Stimulated activated CD4-positive, alpha-beta T cell treated with anti-CD3 and anti-CD28 coated beads, Interleukin-1b, Interleukin-23, amount 100 ng/mL, for 1 hour (primary cell): Measurements from ENCODE around the gene USP37.
"Not testable (repeated sequence)": the region's sequence is repeated elsewhere in the genome, so short reads cannot be mapped to it uniquely, and the experiment has no call there.

Experiments used
- DNase-seq, 2 donors: peaks; one replicate each; pipeline ENCODE4 v3.0.0-alpha.2; 2020; ENCODE audit warnings: low read depth in 2 of 2

Gene USP37

DNA sequence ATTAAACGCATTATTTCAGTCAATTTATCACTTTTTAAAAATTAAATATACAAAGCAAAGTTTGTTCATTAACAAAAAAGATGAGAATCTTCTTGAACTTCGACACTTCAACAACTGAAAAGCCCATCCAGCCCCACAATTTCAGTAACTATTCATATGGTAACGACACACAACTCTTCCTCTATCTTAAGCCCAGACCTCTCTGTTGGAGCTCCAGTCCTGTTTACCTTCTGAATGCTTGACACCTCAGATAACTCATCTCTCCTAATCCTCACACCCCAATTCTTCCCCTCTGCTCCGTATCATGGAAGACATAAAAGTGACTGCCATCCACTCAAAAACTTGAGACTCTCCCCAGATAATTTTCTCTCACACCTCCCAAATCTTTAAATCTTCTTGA, 12.6 kb downstream of the USP37 start:
- no peak for DNase-seq

DNA sequence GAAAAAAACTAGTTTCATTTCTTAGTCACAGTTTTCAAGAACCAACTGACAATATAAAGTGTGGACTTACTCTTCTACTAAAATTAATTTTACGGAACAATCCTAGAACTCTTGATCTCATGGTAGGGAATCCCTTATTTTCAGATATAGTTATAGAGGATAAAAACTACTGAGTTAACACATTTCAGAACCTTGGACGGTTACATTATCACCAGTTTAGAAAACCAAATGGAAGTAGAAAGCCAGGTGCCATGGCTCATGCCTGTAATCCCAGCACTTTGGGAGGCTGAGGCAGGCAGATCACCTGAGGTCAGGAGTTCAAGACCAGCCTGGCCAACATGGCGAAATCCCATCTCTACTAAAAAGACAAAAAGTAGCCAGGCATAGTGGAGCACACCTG, 13.9 kb downstream of the USP37 start:
- not testable (repeated sequence) for DNase-seq

- no peak for DNase-seq
These were observed 20.2 kb downstream of the USP37 start for GRCh38 chr2:218547978-218548377.

- DNase-seq = no peak
These were observed 20.6 kb downstream of the USP37 start for GRCh38 chr2:218547511-218547910.

DNA sequence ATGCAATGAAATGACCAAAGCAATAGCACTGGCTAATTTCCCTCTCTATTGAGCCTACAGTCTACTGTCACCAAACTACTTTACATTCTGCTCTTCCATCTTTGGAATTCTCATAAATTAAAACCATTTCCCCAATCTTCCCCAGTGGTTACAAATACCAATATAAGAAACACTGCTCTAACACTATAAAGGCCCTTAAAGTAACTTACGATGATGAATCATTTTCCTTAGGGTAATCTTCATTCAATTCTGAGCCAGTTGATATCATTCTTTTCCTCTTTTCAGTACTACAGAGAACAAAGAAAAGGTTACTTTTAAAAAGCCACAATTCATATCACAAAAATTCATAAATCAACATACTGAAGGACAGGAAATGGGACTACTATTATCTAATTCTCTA, 22.1 kb downstream of the USP37 start:
- DNase-seq = no peak

DNA sequence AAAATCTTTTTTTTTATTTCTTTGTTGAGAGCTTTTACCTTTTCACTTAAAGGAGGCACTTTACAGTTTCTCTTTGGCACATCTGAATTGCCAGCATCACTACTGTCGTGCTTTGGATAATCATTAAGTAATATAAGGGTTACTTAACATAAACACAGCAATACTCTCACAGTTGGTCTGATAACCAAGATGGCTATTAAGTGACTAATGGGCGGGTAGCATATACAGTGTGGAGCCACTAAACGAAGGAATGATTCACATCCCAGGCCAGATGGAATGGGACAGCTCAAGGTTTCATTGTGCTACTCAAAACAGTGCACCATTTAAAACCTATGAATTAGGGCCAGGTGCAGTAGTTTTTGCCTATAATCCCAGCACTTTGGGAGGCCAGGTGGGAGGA, 28.1 kb downstream of the USP37 start:
- DNase-seq = no peak

DNA sequence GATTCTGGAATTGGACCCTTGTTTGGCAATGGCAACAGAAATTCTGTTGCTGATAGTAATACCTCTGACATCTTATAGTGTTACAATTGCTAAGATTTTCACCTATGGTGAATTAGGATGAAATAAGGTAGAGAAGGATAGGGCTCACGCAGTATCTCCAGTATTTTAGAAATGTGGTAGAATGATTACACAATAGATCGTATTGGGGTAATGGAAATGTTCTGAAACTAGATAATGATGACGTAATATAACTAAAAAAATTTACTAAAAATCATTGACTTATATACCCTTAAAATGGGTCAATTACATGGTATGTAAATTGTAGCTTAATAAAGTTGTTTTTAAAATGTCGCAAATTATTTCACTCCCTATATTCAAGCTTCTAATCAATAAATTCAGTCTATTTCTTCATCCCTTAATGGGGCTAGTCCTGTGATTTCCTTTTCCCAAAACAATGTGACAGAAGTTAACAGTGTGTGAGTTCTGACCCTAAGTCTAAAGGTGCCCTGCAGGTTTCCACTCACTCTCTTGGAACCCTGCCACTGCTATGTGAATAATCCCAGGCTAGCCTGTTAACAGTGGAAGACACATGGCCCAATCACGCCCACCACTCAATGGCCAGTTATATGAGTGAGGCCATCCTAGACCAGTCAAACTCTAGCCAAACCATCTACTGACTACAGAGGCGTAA, 31.2 kb downstream of the USP37 start:
- DNase-seq = no peak

DNA sequence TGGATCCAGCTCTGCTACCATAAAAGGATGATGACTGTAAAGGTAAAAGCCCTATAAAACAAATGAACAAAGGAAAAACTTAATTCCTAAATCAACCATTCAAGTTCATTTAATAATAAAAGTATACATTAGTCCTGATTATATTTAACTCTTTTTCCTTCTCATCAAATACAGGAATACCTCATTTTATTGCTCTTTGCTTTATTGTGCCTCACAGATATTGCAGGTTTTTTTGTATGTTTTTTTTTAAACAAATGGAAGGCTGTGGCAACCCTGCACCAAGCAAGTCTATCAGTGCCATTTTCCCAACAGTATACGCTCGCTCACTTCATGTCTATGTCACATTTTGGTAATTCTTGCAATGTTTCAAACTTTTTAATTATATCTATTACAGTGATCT, 38.2 kb downstream of the USP37 start:
- DNase-seq = no peak

GRCh38 chr2:218528409-218528808, 39.7 kb downstream of the USP37 start:
- not testable (repeated sequence) for DNase-seq

DNA sequence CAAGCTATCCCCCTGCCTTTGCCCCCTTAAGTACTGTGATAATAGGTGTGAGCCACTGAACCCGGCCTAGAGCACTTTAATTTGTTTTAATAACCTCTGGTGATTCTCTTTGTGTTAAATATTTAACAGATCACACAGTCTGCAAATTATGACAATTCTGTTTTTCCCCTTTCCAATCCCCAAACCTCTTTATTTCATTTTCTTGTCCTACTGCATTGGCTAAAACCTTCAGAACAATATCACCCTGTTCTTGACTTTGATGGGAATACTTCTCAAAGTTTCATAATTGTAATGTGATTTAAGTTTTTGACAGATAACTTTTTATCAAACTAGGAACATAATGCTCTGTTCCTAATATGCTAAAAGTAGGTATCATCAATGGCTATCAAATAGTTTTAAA, 44.5 kb downstream of the USP37 start:
- no peak for DNase-seq

DNA sequence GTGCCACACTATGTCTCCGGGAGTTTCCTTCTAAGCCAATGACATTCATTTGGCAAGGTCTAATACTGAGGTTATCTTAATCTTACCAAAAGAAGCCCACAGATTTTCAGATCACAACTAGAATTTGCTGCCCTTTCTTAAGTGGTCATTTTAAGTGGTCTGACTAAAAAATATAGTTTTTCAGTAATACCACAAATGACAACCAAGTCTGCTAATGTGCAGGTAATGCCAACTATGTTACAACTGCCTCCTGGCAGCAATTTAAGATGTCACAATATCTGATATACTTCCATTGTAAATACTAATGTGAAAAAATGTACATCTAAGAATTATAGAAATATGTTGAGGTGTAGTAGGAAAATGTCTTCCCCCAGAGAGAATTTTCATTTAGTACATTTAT, 49.3 kb downstream of the USP37 start:
- DNase-seq = no peak

- DNase-seq = no peak
These were observed 50.5 kb downstream of the USP37 start for GRCh38 chr2:218517434-218518206.

GRCh38 chr2:218516614-218517013, 51.5 kb downstream of the USP37 start:
- no peak for DNase-seq

DNA sequence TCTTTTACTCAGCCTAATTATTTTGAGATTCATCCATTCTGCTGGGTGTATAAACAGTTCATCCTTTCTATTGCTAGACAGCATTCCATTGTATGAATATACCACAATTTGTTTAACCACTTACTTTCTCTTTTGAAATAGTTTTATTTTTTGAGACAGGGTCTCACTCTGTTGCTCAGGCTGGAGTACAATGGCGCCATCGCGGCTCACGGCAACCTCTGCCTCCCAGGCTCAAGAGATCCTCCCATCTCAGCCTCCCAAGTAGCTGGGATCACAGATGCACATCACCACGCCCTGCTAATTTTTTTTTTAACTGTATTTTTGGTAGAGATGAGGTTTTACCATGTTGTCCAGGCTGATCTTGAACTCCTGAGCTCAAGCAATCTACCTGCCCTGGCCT, 54.5 kb downstream of the USP37 start:
- DNase-seq = no peak

DNA sequence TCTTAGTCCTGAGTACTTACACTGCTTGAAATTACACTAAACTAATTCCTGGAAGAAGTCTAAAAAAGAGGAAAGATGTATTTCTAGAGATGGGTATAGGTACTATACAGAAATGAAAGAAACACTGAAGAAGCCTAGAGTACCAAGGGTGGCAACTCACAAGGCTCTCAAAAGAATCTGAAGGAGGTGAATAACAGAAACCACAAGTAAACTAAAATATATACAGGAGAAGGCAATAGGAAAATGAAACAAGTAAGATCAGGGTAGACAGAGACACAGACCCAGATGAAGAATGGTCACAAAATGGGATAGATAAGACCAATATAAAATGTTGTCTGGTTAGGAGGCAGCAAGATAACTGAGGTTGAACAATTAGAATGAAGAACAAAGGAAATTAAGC, 59.9 kb downstream of the USP37 start:
- no peak for DNase-seq

DNA sequence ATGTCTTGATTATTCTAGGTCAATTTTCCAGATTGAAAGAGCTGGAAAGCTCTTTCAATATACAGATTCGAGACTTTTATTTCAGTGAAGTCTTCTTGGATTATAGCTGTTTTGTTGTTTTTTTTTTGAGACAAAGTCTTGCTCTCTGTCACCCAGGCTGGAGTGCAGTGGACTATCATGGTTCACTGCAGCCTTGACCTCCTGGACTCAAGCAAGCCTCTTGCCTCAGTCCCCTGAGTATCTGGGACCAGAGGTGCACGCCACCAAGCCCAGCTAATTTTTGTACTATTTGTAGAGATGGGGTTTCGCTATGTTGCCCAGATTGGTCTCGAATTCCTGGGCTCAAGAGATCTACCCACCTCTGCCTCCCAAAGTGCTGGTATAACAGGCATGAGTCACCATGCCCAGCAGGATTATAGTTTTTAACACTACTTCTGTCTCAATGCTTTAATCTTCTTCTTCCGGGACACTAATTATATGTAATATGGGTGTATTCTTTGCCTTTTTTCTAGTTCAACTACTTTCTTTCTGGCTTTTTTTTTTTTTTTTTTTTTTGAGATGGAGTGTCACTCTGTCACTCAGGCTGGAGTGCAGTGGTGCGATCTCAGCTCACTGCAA, 62.3 kb downstream of the USP37 start:
- DNase-seq = no peak

DNA sequence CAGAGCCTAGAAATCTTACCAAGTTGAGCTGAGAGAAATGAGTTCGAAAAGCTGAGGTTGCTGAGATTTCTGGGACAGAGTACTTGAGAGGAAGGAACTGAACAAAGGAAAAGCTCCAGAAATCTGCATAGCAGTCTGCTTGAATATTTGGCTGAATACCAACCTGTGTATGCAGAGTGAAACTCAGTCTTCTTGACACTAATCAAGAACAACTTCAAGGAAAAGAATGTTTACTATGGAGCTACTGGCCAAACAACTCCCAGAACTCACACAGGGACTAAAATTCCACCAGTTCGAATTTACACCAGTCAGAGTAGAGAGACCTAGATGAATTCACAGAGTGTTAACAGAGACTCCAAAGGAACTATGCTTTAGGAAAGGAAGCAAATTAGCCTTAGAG, 66.5 kb downstream of the USP37 start:
- DNase-seq = no peak

DNA sequence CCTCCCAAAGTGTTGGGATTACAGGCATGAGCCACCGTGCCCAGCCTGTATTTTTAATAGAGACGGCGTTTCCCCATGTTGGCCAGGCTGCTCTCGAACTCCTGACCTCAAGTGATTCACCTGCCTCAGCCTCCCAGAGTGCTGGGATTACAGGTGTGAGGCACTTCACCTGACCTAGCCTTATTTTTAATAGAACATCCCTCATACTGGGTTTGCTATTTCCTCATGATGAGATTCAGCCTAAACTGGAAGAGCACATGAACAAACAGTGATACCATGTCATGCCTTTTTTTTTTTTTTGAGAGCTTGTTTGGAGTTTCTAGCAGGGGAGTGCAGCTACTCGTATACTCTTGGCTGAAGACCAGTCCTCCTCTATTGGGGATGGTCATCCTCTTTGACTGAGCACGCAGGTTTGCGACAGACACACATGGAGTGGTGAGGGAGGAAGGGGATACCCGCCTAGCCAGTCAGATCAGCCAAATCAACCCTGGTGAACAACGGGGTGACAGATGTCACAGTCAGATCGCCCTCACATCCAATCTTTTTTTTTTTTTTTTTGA, 67.6 kb downstream of the USP37 start:
- no peak for DNase-seq

GRCh38 chr2:218485986-218486667, 82.0 kb downstream of the USP37 start:
- no peak for DNase-seq

DNA sequence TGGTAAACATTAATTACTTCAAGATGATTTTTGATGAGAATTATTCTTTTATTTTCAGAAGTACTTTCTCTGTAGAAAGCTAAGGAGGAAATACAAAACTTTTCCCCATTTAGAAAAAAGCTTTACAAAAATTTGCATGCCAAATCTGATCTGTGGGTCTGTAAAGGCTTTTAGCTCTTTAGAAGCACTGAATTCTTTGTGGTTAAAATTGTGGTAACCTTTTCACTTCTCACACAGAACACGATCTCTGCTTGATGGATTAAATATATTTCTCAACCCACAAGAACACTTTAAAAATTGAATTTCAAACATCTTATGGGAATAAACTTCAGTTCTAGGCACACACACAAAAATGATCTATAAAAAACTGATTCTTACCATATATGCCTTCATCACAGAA, 85.5 kb downstream of the USP37 start:
- no peak for DNase-seq

- no peak for DNase-seq
These were observed 88.6 kb downstream of the USP37 start for GRCh38 chr2:218479595-218479994.

DNA sequence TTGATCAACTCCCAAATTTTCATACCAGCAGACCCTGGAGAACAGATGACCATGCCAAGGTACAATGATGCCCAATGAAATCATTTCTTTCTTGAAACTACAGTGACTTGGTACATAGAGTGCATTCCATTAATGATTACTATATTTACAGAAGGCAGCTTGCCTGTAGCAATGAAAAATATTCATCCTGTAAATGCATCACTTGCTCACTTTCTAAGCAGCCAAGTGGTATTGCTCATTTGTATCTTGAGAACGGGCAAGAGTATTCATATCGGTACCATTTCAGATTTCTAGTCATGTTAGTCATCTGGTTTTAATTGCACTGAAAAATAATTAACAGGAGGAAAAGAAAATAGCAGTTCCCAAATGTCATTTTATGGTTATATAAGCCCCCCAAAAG, 89.6 kb downstream of the USP37 start:
- no peak for DNase-seq
